T47D (cell line): Measurements from ENCODE around the gene IDH1.
A peak's percentile ranks its signal among the peaks of the same experiment; 100 is the strongest.
"Not testable (repeated sequence)": the region's sequence is repeated elsewhere in the genome, so short reads cannot be mapped to it uniquely, and the experiment has no call there.

Source experiments
- DNase-seq, 2 experiments: peaks; one replicate each; pipeline versions ENCODE4 v3.0.0 to v3.0.0-alpha.2; 2011 to 2012; ENCODE audit warnings: low read depth in 1 of 2, low spot score in 1 of 2
- JUND ChIP-seq: IDR thresholded peaks from 2 replicates; pipeline ENCODE4 v1.6.1; 2012; ENCODE audit warnings: low read depth
- in situ Hi-C: cut with HindIII; loops from 2 replicates; pipeline ENCODE4 v1.10.0; 2016; ENCODE audit warnings: low sequenced_read_pairs, low pct_unique_long_range_greater_than_20kb

The IDH1 gene

GRCh38 chr2:208269091-208269490 is 14.2 kb upstream of the IDH1 start:
- no peak for DNase-seq
- in situ Hi-C loops = no loop called here
- no peak for TF ChIP-seq JUND

GRCh38 chr2:208268156-208268952 is 13.5 kb upstream of the IDH1 start:
- TF ChIP-seq JUND = no peak
- DNase-seq = no peak
- in situ Hi-C loops = no loop called here

DNA sequence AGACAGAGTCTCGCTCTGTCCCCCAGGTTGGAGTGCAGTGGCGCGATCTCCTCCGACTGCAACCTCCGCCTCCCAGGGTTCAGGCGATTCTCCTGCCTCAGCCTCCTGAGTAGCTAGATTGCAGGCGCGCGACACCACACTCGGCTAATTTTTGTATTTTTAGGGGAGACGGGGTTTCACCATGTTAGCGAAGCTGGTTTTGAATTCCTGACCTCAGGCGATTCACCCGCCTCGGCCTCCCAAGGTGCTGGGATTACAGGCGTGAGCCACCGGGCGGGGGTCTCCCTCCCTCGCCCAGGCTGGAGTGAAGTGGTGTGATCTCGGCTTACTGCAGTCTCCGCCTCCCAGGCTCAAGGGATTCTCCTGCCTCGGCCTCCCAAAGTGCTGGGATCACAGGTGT is 12.7 kb upstream of the IDH1 start:
- DNase-seq, in situ Hi-C loops: not testable (repeated sequence)

DNA sequence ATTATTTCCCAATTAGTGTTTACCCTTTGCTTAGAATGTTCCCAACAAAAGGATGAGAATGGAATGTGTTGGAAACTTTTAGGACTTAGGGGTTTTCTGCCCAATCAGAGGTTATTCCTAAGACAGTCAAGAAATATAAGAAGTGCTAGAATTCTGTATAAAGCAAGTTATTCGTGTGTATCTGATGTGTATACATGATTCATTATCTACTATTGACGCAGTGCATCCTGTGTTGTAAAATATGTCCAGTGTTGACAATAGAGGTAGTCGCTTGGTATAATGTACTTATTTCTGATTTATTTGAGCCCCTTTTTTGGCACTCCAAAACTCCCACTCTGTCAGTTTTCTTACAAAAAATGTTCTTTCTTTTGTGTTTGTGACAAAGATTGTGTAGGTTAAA is 12.1 kb upstream of the IDH1 start:
- in situ Hi-C loops = no loop called here
- TF ChIP-seq JUND = no peak
- no peak for DNase-seq

GRCh38 chr2:208266553-208266893 is 11.7 kb upstream of the IDH1 start:
- in situ Hi-C loops = no loop called here
- DNase-seq = no peak

DNA sequence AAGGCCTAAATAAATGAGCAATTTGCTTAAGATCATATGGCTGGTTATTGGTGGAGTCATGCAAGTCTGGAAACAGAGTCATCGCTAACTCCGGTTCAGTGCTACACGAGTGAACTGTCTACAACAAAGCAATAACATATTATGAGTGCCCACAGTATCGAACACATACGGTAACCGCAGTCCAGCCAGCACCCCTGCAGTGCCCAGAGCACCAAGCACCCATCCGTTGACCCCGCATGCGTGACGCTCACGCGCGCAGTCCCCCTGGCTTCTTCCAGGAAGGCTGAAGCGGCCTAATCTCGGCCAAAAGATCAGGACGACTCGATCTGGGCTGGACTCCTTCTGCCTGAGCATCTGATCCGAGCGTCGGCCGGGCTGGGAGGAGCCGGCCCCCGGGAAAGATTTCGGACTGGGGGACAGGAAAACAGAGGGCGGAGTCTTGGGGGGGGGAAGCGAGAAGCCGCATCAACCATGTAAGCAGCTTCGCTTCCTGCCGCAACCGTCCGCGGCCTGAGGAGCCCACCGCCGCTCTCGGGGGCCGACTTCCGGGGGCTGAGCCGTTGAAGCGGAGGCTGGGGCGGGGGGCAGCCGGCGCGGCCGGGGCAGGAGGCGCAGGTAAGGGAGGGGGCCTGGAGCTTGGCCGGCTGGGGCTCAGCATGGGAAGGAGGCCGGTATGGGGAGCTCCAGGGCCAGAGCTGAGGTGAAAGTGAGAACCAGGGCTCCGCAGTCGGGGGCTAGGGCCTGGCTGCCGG is 11.1 kb upstream of the IDH1 start, which contains the start of gene PIKFYVE:
TSS of gene PIKFYVE (plus strand) at position 455 of the 752 bp plus-strand sequence. CDS start 5,265 bp downstream, outside the sequence.
- no peak for TF ChIP-seq JUND
- peak; percentile 88 to 96 for DNase-seq
- in situ Hi-C loops = no loop called here

More at GRCh38 chr2:208266553-208266893, 11.7 kb upstream of the IDH1 start:
- no peak for TF ChIP-seq JUND

DNA sequence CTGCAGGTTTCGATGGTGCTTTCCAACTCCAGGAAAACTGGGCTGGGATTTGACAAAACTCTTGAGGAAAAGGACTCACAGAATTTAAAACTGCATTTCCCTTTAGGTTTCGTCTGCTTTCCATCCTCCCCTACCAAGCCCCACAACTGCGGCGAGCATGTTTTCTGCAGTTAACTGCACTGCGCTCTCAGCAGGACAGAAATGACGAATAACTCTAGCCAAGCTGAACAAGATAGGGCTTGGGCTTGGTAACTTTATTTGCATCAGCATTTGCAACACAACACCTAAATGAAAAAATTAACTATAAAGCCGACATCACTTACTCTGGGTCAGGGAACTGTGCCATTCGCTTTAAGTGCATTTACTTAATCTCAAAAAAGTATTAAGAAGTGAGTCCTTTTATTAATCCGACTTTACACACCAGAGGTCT is 10.5 kb upstream of the IDH1 start:
- DNase-seq = peak in 1 of 2 experiments; percentile 3
- in situ Hi-C loops = no loop called here
- no peak for TF ChIP-seq JUND

DNA sequence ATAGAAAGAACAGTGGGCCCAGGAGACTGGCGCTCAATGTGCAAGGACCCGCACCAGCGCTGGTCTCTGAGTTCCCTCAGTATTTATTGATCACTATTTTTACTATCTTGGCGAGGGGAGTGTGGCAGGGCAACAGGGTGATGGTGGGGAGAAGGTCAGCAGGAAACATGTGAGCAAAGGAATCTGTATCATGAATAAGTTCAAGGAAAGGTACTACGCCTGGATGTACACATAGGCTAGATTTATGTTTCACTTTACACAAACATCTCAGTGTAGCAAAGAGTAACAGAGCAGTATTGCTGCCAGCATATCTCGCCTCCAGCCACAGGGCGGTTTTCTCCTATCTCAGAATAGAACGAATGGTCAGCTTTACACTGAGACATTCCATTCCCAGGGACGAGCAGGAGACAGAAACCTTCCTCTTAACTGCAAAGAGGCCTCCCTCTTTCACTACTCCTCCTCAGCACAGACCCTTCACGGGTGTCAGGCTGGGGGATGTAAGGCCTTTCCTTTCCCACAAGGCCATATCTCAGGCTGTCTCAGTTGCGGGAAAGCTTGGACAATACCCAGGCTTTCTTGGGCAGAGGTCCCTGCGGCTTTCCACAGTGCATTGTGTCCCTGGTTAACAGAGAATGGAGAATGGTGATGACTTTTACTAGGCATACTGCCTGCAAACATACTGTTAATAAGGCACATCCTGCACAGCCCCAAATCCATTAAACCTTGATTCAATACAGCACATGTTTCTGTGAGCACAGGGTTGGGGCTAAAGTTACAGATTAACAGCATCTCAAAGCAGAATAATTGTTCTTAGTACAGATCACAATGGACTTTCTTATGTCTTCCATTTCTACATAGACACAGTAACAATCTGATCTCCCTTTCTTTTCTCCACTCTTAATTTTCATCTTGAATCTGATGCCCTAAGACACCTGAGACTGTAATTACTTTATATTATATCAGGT is 2.3 kb upstream of the IDH1 start:
- in situ Hi-C loops, DNase-seq: not testable (repeated sequence)

DNA sequence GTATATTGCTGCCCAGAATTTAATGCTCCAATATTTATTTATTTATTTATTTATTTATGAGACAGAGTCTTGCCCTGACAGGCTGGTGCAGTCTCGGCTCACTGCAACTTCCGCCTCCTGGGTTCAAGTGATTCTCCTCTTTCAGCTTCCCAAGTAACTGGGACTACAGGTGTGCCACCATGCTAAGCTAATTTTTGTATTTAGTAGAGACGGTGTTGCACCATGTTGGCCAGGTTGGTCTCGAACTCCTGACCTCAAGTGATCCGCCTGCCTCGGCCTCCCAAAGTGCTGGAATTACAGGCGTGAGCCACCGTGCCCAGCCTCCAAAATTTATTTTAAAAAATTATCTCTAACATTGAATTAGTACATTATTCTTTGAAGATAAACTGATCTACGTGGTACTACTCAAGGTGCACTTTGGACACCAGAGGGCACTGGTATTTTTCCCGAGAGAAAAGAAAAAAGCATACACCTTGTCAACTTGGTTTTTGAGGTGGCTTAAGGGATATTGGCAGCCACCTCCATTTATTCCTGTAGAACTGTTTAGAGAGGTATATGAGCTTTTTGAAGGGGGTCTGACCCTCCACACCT is 1.4 kb upstream of the IDH1 start:
- no peak for TF ChIP-seq JUND
- in situ Hi-C loops = no loop called here
- peak in 1 of 2 experiments; percentile 24 for DNase-seq

DNA sequence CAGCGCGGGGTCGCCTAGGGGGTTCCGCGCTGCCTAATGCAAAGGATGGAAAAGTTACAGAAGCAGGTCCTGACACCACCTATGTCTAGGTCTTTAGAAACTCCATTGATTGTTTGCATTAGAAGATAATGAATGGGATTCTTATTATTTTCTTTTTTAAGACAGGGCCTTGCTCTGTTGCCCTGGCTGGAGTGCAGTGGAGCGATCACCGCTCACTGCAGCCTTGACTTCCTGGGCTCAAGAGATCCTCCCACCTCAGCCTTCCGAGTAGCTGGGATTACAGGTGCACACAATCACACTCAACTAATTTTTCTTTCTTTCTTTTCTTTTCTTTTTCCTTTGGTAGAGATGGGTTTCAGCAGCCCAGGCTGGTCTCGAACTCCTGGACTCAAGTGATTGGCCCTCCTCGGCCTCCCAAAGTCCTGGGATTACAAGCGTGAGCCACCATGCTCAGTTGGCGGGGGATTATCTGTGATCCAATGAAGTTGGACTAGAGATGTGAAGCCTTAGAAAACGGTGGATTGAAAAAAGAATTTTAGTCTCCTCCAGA is 761 bp upstream of the IDH1 start:
- in situ Hi-C loops = no loop called here
- no peak for TF ChIP-seq JUND
- DNase-seq = no peak

- TF ChIP-seq JUND = no peak
- in situ Hi-C loops = no loop called here
- peak; percentile 45 to 69 for DNase-seq
Observed at GRCh38 chr2:208254118-208254870, 577 bp downstream of the IDH1 start.
